Measurements from ENCODE around the gene CTLA4.
"Not testable (repeated sequence)": the region's sequence is repeated elsewhere in the genome, so short reads cannot be mapped to it uniquely, and the experiment has no call there.

Gene CTLA4

GRCh38 chr2:203878063-203878462 lies 10.5 kb downstream of the CTLA4 start:
- H3K4me1 ChIP-seq (ENCODE audit: control extremely low read depth in 1 of 4, control insufficient read depth in 4 of 4, insufficient read depth in 4 of 4, low read length in 3 of 4) = no peaks in the 10 kb centered on the region
- ChIA-PET POLR2A (no interaction called here), CTCF (no interaction called here)
- H3K27me3 ChIP-seq (replicated peaks in 2 of 5; ENCODE audit: control insufficient read depth in 4 of 5, insufficient read depth in 5 of 5, low read length in 4 of 5) = no peaks in the 10 kb centered on the region
- DNase-seq = no peak
- no peaks in the 10 kb centered on the region for H3K36me3 ChIP-seq (ENCODE audit: control insufficient read depth in 4 of 4, insufficient read depth in 4 of 4, low read length in 3 of 4)
- H3K27ac ChIP-seq (ENCODE audit: insufficient read depth in 1 of 2, low read depth in 1 of 2, low read length in 2 of 2, poor library complexity in 1 of 2, severe bottlenecking in 2 of 2) = no peak overlapping the region
- 50% methylated on average over 2 of the region's 5 CpGs for WGBS (ENCODE audit: insufficient coverage)
- no peak overlapping the region for H3K4me3 ChIP-seq (ENCODE audit: control insufficient read depth in 1 of 7, extremely low read depth in 1 of 7, insufficient read depth in 4 of 7, low read depth in 2 of 7, low read length in 6 of 7)
- no peaks in the 10 kb centered on the region for H3K9me3 ChIP-seq (ENCODE audit: control extremely low read depth in 1 of 5, control insufficient read depth in 4 of 5, insufficient read depth in 2 of 5, low read depth in 1 of 5, low read length in 4 of 5)

- CTCF ChIA-PET = interaction anchor here (0.6 kb wide), 1 partner anchor 60 kb away, joined by 3 read pairs; no protein-coding TSS in a partner anchor
- WGBS (ENCODE audit: insufficient coverage) = 95% methylated on average over 7 of the region's 7 CpGs
- POLR2A ChIA-PET = no interaction called here
- Histone ChIP-seq H3K36me3 (ENCODE audit: control insufficient read depth in 4 of 4, insufficient read depth in 4 of 4, low read length in 3 of 4) (no peaks in the 10 kb centered on the region), H3K27ac (ENCODE audit: insufficient read depth in 1 of 2, low read depth in 1 of 2, low read length in 2 of 2, poor library complexity in 1 of 2, severe bottlenecking in 2 of 2) (no peak overlapping the region), H3K4me3 (ENCODE audit: control insufficient read depth in 1 of 7, extremely low read depth in 1 of 7, insufficient read depth in 4 of 7, low read depth in 2 of 7, low read length in 6 of 7) (no peak overlapping the region), H3K27me3 (replicated peaks in 2 of 5; ENCODE audit: control insufficient read depth in 4 of 5, insufficient read depth in 5 of 5, low read length in 4 of 5) (no peaks in the 10 kb centered on the region), H3K9me3 (ENCODE audit: control extremely low read depth in 1 of 5, control insufficient read depth in 4 of 5, insufficient read depth in 2 of 5, low read depth in 1 of 5, low read length in 4 of 5) (no peaks in the 10 kb centered on the region), H3K4me1 (ENCODE audit: control extremely low read depth in 1 of 4, control insufficient read depth in 4 of 4, insufficient read depth in 4 of 4, low read length in 3 of 4) (no peaks in the 10 kb centered on the region)
- no peak for DNase-seq
Measured at GRCh38 chr2:203880557-203881125, 13.1 kb downstream of the CTLA4 start.

GRCh38 chr2:203881185-203881584 lies 13.6 kb downstream of the CTLA4 start:
- H3K9me3 ChIP-seq (ENCODE audit: control extremely low read depth in 1 of 5, control insufficient read depth in 4 of 5, insufficient read depth in 2 of 5, low read depth in 1 of 5, low read length in 4 of 5); POLR2A ChIA-PET; H3K36me3 ChIP-seq (ENCODE audit: control insufficient read depth in 4 of 4, insufficient read depth in 4 of 4, low read length in 3 of 4); H3K4me1 ChIP-seq (ENCODE audit: control extremely low read depth in 1 of 4, control insufficient read depth in 4 of 4, insufficient read depth in 4 of 4, low read length in 3 of 4); DNase-seq; H3K27ac ChIP-seq (ENCODE audit: insufficient read depth in 1 of 2, low read depth in 1 of 2, low read length in 2 of 2, poor library complexity in 1 of 2, severe bottlenecking in 2 of 2); H3K4me3 ChIP-seq (ENCODE audit: control insufficient read depth in 1 of 7, extremely low read depth in 1 of 7, insufficient read depth in 4 of 7, low read depth in 2 of 7, low read length in 6 of 7); H3K27me3 ChIP-seq (replicated peaks in 2 of 5; ENCODE audit: control insufficient read depth in 4 of 5, insufficient read depth in 5 of 5, low read length in 4 of 5); CTCF ChIA-PET: not testable (repeated sequence)
- WGBS (ENCODE audit: insufficient coverage) = 100% methylated on average over 3 of the region's 3 CpGs

GRCh38 chr2:203882551-203882950 lies 15.0 kb downstream of the CTLA4 start:
- ChIA-PET CTCF (interaction anchor here (0.6 kb wide), 1 partner anchor 1286 kb away, joined by 3 read pairs; no protein-coding TSS in a partner anchor), POLR2A (no interaction called here)
- no peak for DNase-seq
- H3K4me3 ChIP-seq (ENCODE audit: control insufficient read depth in 1 of 7, extremely low read depth in 1 of 7, insufficient read depth in 4 of 7, low read depth in 2 of 7, low read length in 6 of 7) = no peak overlapping the region
- H3K9me3 ChIP-seq (ENCODE audit: control extremely low read depth in 1 of 5, control insufficient read depth in 4 of 5, insufficient read depth in 2 of 5, low read depth in 1 of 5, low read length in 4 of 5) = peaks cover 0 to 1% (median 0%) of the 10 kb centered on the region in 5 experiments
- H3K4me1 ChIP-seq (ENCODE audit: control extremely low read depth in 1 of 4, control insufficient read depth in 4 of 4, insufficient read depth in 4 of 4, low read length in 3 of 4) = peaks cover 0 to 2% (median 0%) of the 10 kb centered on the region in 4 experiments
- WGBS (ENCODE audit: insufficient coverage) = 100% methylated on average over 1 of the region's 1 CpG
- no peaks in the 10 kb centered on the region for H3K36me3 ChIP-seq (ENCODE audit: control insufficient read depth in 4 of 4, insufficient read depth in 4 of 4, low read length in 3 of 4)
- no peaks in the 10 kb centered on the region for H3K27me3 ChIP-seq (replicated peaks in 2 of 5; ENCODE audit: control insufficient read depth in 4 of 5, insufficient read depth in 5 of 5, low read length in 4 of 5)
- H3K27ac ChIP-seq (ENCODE audit: insufficient read depth in 1 of 2, low read depth in 1 of 2, low read length in 2 of 2, poor library complexity in 1 of 2, severe bottlenecking in 2 of 2) = no peak overlapping the region

GRCh38 chr2:203886661-203887151 lies 19.1 kb downstream of the CTLA4 start:
- Histone ChIP-seq H3K36me3 (ENCODE audit: control insufficient read depth in 4 of 4, insufficient read depth in 4 of 4, low read length in 3 of 4) (no peaks in the 10 kb centered on the region), H3K27ac (ENCODE audit: insufficient read depth in 1 of 2, low read depth in 1 of 2, low read length in 2 of 2, poor library complexity in 1 of 2, severe bottlenecking in 2 of 2) (no peak overlapping the region), H3K9me3 (ENCODE audit: control extremely low read depth in 1 of 5, control insufficient read depth in 4 of 5, insufficient read depth in 2 of 5, low read depth in 1 of 5, low read length in 4 of 5) (peaks cover 0 to 1% (median 0%) of the 10 kb centered on the region in 5 experiments), H3K4me3 (ENCODE audit: control insufficient read depth in 1 of 7, extremely low read depth in 1 of 7, insufficient read depth in 4 of 7, low read depth in 2 of 7, low read length in 6 of 7) (no peak overlapping the region), H3K4me1 (ENCODE audit: control extremely low read depth in 1 of 4, control insufficient read depth in 4 of 4, insufficient read depth in 4 of 4, low read length in 3 of 4) (peaks cover 0 to 2% (median 0%) of the 10 kb centered on the region in 4 experiments), H3K27me3 (replicated peaks in 2 of 5; ENCODE audit: control insufficient read depth in 4 of 5, insufficient read depth in 5 of 5, low read length in 4 of 5) (no peaks in the 10 kb centered on the region)
- ChIA-PET CTCF (interaction anchor here (0.7 to 1.0 kb wide), 2 partner anchors 23 to 33 kb away, joined by 3 read pairs; no protein-coding TSS in a partner anchor), POLR2A (interaction anchor here (0.5 kb wide), 1 partner anchor 803 kb away, joined by 5 read pairs; no protein-coding TSS in a partner anchor)
- 97% methylated on average over 2 of the region's 3 CpGs for WGBS (ENCODE audit: insufficient coverage)
- no peak for DNase-seq

GRCh38 chr2:203887677-203888076 lies 20.1 kb downstream of the CTLA4 start:
- no peak for DNase-seq
- H3K36me3 ChIP-seq (ENCODE audit: control insufficient read depth in 4 of 4, insufficient read depth in 4 of 4, low read length in 3 of 4) = no peaks in the 10 kb centered on the region
- H3K4me1 ChIP-seq (ENCODE audit: control extremely low read depth in 1 of 4, control insufficient read depth in 4 of 4, insufficient read depth in 4 of 4, low read length in 3 of 4) = peaks cover 0 to 2% (median 0%) of the 10 kb centered on the region in 4 experiments
- H3K9me3 ChIP-seq (ENCODE audit: control extremely low read depth in 1 of 5, control insufficient read depth in 4 of 5, insufficient read depth in 2 of 5, low read depth in 1 of 5, low read length in 4 of 5) = peaks cover 0 to 1% (median 0%) of the 10 kb centered on the region in 5 experiments
- no peak overlapping the region for H3K27ac ChIP-seq (ENCODE audit: insufficient read depth in 1 of 2, low read depth in 1 of 2, low read length in 2 of 2, poor library complexity in 1 of 2, severe bottlenecking in 2 of 2)
- no peaks in the 10 kb centered on the region for H3K27me3 ChIP-seq (replicated peaks in 2 of 5; ENCODE audit: control insufficient read depth in 4 of 5, insufficient read depth in 5 of 5, low read length in 4 of 5)
- CTCF ChIA-PET = interaction anchor here (1.0 kb wide), 1 partner anchor 22 kb away, joined by 3 read pairs; no protein-coding TSS in a partner anchor
- POLR2A ChIA-PET = no interaction called here
- H3K4me3 ChIP-seq (ENCODE audit: control insufficient read depth in 1 of 7, extremely low read depth in 1 of 7, insufficient read depth in 4 of 7, low read depth in 2 of 7, low read length in 6 of 7) = no peak overlapping the region

GRCh38 chr2:203889542-203889941 lies 22.0 kb downstream of the CTLA4 start:
- Histone ChIP-seq H3K36me3 (ENCODE audit: control insufficient read depth in 4 of 4, insufficient read depth in 4 of 4, low read length in 3 of 4) (no peaks in the 10 kb centered on the region), H3K27ac (ENCODE audit: insufficient read depth in 1 of 2, low read depth in 1 of 2, low read length in 2 of 2, poor library complexity in 1 of 2, severe bottlenecking in 2 of 2) (no peak overlapping the region), H3K9me3 (ENCODE audit: control extremely low read depth in 1 of 5, control insufficient read depth in 4 of 5, insufficient read depth in 2 of 5, low read depth in 1 of 5, low read length in 4 of 5) (peaks cover 0 to 1% (median 0%) of the 10 kb centered on the region in 5 experiments), H3K27me3 (replicated peaks in 2 of 5; ENCODE audit: control insufficient read depth in 4 of 5, insufficient read depth in 5 of 5, low read length in 4 of 5) (no peaks in the 10 kb centered on the region), H3K4me3 (ENCODE audit: control insufficient read depth in 1 of 7, extremely low read depth in 1 of 7, insufficient read depth in 4 of 7, low read depth in 2 of 7, low read length in 6 of 7) (no peak overlapping the region), H3K4me1 (ENCODE audit: control extremely low read depth in 1 of 4, control insufficient read depth in 4 of 4, insufficient read depth in 4 of 4, low read length in 3 of 4) (peaks cover 0 to 2% (median 0%) of the 10 kb centered on the region in 4 experiments)
- DNase-seq = no peak
- CTCF ChIA-PET = no interaction called here
- no CpG with 5 or more reads among the region's 1 CpG for WGBS (ENCODE audit: insufficient coverage)
- POLR2A ChIA-PET = no interaction called here
